HEK293 (cell line): ENCODE measurements around the gene OPTN.

Experiments
- CTCF ChIP-seq: fragments of 450-650 bp; formaldehyde crosslinking; IDR thresholded peaks from 2 replicates; pipeline ENCODE4 v1.5.1; 2016; ENCODE audit warnings: missing biosample characterization, missing genetic modification characterization
- EGR2 ChIP-seq: fragments of 450-650 bp; formaldehyde crosslinking; IDR thresholded peaks from 2 replicates; pipeline ENCODE4 v1.5.1; 2016; ENCODE audit warnings: low read depth, missing biosample characterization, missing genetic modification characterization
- TCF7L2 ChIP-seq: IDR thresholded peaks from 2 replicates; pipeline ENCODE4 v1.6.1; 2011; ENCODE audit warnings: low read depth, mild to moderate bottlenecking, inconsistent platforms, low read length, moderate library complexity, borderline replicate concordance
- TRIM28 ChIP-seq: IDR thresholded peaks from 2 replicates; pipeline ENCODE4 v1.6.1; 2011; ENCODE audit warnings: low read length, control low read depth, borderline replicate concordance
- YY1 ChIP-seq: fragments of 450-650 bp; formaldehyde crosslinking; IDR thresholded peaks from 2 replicates; pipeline ENCODE4 v1.5.1; 2018; ENCODE audit warnings: missing biosample characterization, missing genetic modification characterization
- ZBTB17 ChIP-seq: fragments of 450-650 bp; formaldehyde crosslinking; IDR thresholded peaks from 2 replicates; pipeline ENCODE4 v1.5.1; 2016; ENCODE audit warnings: missing biosample characterization, missing genetic modification characterization
- ZNF214 ChIP-seq: fragments of 450-650 bp; formaldehyde crosslinking; IDR thresholded peaks from 2 replicates; pipeline ENCODE4 v1.5.1; 2017; ENCODE audit warnings: missing biosample characterization, mild to moderate bottlenecking, missing genetic modification characterization, borderline replicate concordance
- ZNF324 ChIP-seq: fragments of 450-650 bp; formaldehyde crosslinking; IDR thresholded peaks from 2 replicates; pipeline ENCODE4 v1.5.1; 2016; ENCODE audit warnings: missing biosample characterization, missing genetic modification characterization
- ZNF416 ChIP-seq: fragments of 450-650 bp; formaldehyde crosslinking; IDR thresholded peaks from 2 replicates; pipeline ENCODE4 v1.5.1; 2016; ENCODE audit warnings: missing biosample characterization, missing genetic modification characterization
- ZNF792 ChIP-seq: fragments of 450-650 bp; formaldehyde crosslinking; IDR thresholded peaks from 2 replicates; pipeline ENCODE4 v1.5.1; 2016; ENCODE audit warnings: missing biosample characterization, missing genetic modification characterization

- TF ChIP-seq EGR2 (tag by site-specific recombination) (no peak), YY1 (tag by site-specific recombination) (no peak), ZNF214 (tag by site-specific recombination) (no peak), ZNF324 (tag by site-specific recombination) (no peak), TRIM28 (no peak), TCF7L2 (no peak), CTCF (tag by site-specific recombination) (no peak), ZNF416 (tag by site-specific recombination) (no peak), ZNF792 (no peak), ZBTB17 (tag by site-specific recombination) (no peak)
Measured at GRCh38 chr10:13056456-13057077, 43.4 kb upstream of the OPTN start.
